ENCODE data around the gene YPEL5. TPM values are rescaled to one million over a fixed set of nuclear protein-coding genes. Genes with fewer than 3 reads are reported as not detected.

The YPEL5 gene
- 51.3 and 62.4 TPM in 2 replicates for total RNA-seq

DNA sequence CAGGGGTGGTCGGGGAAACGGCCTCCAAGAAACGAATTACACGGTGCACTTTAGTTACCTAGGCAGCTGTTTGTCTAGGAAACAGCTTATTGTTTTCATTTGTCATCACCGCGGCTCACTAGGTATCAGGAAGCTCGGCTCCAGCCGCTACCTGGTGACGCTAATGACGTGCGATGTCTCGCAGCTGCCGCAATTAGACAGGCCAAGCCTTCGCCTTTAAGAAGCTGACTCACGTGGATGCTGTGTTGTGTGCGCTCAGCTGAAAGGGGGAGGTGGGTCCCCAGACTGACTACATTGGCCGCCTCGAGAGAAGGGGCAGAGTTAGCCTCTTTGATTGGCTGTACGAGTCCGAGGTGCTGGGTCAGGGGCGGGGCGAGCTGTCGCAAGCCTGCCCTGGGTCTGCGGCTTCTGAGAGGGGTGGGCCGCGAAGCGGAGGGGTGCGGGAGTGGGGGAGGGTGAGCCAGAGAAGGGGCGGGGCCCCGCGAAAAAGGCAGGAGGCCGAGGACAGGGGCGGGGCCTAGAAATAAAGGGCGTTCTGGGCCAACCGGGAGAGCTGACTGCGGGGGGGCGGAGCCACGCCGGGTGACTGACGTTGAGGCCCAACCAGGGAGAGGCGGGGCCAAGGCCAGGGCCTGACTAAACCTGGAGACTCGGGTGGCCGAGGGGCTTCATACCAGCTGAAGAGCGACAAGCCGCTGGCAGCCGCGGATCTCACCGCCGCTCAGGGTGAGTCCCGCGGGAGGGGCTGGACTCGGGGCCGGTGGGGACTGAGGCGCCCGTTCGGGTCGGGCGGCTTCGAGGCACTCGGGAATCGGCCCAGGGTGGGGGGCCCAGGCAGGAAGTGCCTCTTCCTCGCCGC lies at the start of gene YPEL5:
Gene YPEL5, plus strand, starts transcription at position 671 of the 859 bp plus-strand sequence. CDS start 9,645 bp downstream, outside the sequence.

Small RNAs within 50 kb of the gene (small RNA-seq; reads per million reads assigned to genes)
- gene SNORA10B (ENCODE audit: low replicate concordance): 0.26 reads per million

Other genes with a start within 250 kb of the YPEL5 start
- 0.29 TPM in 1 of 2 replicates, not detected in the other for gene ALK, start 225.4 kb upstream of the YPEL5 start, total RNA-seq
- 2.4 and 15.9 TPM in 2 replicates for gene LBH, start 84.5 kb downstream of the YPEL5 start, total RNA-seq

Data from placental pericyte (primary cell).